SW480 (cell line): ENCODE data around the gene CAPN11.

ENCODE experiments used
- DNase-seq: peaks from one replicate; pipeline ENCODE4 v3.0.0-alpha.2; 2016; ENCODE audit warnings: low spot score

The CAPN11 gene

DNA sequence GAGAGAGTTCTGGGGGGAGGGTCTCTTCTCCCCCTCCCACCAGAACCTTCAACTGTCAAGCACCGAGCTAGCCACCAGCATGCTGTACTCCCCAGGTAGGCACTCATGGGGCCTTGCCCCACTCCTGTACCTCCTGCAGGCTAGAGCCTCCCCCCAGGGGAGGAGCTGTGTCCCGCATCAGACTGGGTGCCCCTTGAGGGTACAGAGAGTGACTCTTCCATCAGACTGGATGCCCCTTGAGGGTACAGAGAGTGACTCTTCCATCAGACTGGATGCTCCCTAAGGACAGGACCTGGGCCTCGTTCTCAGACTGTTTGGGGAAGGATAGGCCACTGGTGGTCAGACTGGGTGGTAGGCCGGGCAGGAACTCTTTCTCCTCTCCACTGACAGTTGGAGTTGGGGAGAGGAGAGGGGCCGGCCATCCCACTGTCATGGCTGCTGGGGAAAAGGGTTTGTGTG, at the start of gene CAPN11:
TSS of gene CAPN11 (plus strand) at position 51 of the 459 bp plus-strand sequence. CDS start at position 80, 29 bp downstream.
- DNase-seq, result no peak

GRCh38 chr6:44109212-44109611, 49.4 kb upstream of the CAPN11 start:
- DNase-seq, result no peak

GRCh38 chr6:44110005-44110676, 48.5 kb upstream of the CAPN11 start:
- DNase-seq, result no peak

GRCh38 chr6:44110966-44111365, 47.7 kb upstream of the CAPN11 start:
- no peak for DNase-seq

- no peak for DNase-seq
These were observed 46.9 kb upstream of the CAPN11 start for GRCh38 chr6:44111434-44112417.

- DNase-seq, result no peak
These were observed 45.2 kb upstream of the CAPN11 start for GRCh38 chr6:44113414-44113813.

DNA sequence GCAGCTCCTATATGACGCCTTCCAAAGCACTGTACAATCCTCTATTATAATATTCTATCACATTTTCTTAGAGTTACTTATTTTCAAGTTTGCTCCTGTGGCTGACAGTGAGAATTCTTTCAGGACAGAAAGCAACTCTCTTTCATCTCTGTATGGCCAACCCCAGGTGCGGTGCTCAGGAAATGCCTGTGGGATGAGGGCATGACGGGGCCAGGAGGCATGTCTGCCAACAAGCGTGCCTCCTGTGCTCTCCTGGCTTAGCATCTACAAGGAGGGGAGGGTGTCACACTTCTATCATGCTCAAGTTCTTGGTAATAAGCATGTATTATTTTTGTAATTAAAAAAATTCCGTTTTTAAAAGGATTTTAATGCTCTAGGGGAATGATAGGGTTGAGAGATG, 42.8 kb upstream of the CAPN11 start:
- DNase-seq, result peak; percentile 66

- DNase-seq, result peak; percentile 20
These were observed 41.8 kb upstream of the CAPN11 start for GRCh38 chr6:44116641-44117382.

- no peak for DNase-seq
These were observed 41.1 kb upstream of the CAPN11 start for GRCh38 chr6:44117397-44118128.

- no peak for DNase-seq
These were observed 38.8 kb upstream of the CAPN11 start for GRCh38 chr6:44119704-44120262.

GRCh38 chr6:44120692-44121443, 37.8 kb upstream of the CAPN11 start:
- no peak for DNase-seq

GRCh38 chr6:44122801-44123200, 35.8 kb upstream of the CAPN11 start:
- no peak for DNase-seq

DNA sequence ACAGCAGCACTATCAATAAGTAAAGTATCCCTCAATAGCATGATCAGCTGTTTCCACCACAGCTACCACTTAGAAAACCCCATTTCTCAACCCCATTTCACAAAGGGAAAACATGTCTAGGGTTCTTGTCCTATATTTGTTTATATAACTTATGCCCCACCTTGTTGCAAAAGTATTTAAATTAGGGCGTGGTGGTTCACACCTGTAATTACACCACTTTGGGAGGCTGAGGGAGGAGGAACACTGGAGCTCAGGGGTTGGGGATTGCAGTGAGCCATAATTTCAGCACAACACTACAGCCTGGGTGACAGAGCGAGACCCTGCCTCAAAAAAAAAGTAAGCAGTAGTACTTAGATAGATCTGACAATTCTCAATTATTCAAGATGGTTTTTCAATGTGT, 35.1 kb upstream of the CAPN11 start:
- DNase-seq, result no peak

DNA sequence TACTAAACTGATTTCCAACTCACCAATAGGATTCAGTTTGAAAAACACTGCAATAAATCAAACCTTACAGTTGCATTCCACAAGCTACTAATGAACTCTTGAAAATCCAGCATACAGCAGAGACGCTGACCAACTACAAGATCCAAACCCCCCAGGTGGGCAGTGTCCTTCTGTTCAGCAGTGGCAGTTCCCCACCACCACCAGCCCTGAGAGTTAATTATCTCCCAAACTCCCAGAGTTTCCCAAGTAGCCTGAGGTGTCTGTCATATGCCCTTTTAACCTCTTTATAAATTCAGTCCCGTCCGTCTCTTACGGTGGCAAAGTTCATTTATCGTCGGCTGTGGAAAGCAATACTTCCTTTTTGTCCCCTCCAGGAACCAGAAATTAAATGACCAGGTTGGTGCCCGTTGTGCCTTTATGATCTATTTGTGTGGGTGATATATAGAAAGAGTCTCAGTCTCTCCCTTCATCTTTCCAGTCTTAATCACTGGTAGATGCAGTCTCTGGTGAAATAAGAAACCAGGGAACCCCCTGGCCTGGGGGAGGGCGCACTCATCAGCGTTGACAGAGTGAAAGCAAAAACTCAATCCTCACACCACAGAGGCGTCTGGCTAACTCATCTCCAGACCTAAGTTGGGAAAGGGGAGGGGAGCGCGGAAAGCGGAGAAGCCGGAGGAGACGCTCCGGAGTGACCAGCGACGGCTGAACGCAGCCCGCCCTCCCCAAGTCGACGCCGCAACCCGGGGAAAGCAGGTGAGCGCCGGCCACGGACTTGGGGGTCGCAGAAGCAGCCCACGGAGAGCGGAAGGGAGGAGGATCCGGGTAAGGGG, 32.1 kb upstream of the CAPN11 start:
- DNase-seq, result peak; percentile 55

DNA sequence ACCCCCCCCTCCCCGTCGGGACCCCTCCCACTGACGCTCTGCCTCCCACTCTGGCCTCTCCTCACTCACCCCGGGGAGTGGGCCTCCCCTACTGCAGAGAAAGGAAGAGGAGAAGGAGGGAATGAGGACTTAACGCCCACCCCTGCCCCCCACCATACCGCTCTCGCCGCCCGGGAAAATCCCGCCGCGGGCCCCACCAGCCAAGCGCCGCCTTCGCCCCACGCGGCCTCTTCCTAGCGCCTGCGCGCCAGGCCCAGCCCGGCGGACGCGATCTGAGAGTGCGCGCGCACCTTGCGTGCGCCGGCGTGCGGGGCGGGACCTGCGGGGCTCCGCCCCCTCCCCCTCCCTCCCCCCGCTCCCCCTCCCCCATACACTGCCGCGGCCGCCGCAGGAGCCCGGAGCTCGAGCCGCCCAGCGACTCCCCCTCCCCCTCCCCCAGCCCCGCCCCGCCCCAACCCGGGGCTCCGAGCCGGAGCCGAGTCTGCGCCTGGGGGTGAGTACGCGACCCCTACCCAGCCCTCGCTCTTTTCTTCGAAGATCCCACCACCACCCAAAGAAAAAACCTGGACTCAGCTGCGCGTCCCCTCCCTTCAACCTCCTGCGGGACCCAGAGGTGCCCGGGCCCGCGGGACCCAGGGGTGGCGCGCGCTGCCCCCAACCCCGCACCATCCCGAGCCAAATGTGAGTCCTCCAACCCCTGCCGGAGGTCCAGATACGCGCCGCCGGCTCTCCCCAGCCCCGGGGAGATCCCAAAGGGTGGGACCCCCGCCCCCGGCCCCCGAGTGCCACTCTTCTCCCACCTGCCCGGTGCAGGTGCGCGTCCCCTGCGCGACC, 31.2 kb upstream of the CAPN11 start, which contains the start of the genes MRPL14 and TMEM63B:
TSS of gene MRPL14 (minus strand) at position 267 of the 834 bp plus-strand sequence. CDS start 10,841 bp downstream, outside the sequence.
TSS of gene TMEM63B (plus strand) at position 369 of the 834 bp plus-strand sequence. CDS start 7,031 bp downstream, outside the sequence.
- DNase-seq, result peak; percentile 66

GRCh38 chr6:44128020-44128917, 30.4 kb upstream of the CAPN11 start:
- DNase-seq, result peak; percentile 23

DNA sequence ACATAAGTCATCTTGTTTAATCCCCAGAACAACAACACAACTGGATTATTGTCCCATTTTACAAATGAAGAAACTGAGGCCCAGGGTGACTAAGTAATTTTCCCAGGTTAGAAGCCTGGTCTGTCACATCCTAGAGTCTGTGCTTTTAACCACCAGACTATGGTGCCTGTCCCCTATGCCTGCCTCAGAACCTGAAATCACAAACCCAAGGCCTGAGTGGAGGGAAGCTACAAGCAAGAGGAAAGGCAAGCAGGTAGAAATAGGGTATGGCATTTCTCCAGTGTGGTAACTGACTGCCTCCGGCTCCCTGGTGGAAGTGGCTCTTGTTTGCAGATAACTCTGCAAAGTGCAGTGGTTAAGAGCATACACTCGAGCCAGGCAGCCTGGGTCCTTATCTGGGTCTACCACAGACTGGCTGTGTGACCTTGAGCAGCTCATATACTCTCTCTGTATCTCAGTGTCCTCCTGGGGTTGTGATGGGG, 28.7 kb upstream of the CAPN11 start:
- no peak for DNase-seq
